Neural cell (in vitro differentiated cells): ENCODE measurements around the gene CCDC86.

Experiments used
- CTCF ChIP-seq: fragments of 450-650 bp; IDR thresholded peaks from 2 replicates; pipeline ENCODE4 v1.5.1; 2014; ENCODE audit warnings: antibody characterized with exemption, mild to moderate bottlenecking, moderate library complexity; ENCODE audit not compliant: poor library complexity, severe bottlenecking
- EP300 ChIP-seq: fragments of 450-650 bp; conservative IDR thresholded peaks from 2 replicates; pipeline ENCODE4 v1.6.1; 2014; ENCODE audit warnings: antibody characterized with exemption, mild to moderate bottlenecking, moderate library complexity; ENCODE audit not compliant: poor library complexity, severe bottlenecking
- EZH2 ChIP-seq: fragments of 200-600, 300-800 bp; shearing (Covaris generic), sonication (generic); IDR thresholded peaks from 2 replicates; pipeline ENCODE4 v1.6.1; 2014; ENCODE audit warnings: antibody characterized with exemption, low read length, borderline replicate concordance, mild to moderate bottlenecking; ENCODE audit not compliant: insufficient read depth, poor library complexity, severe bottlenecking
- MXI1 ChIP-seq: fragments of 450-650 bp; conservative IDR thresholded peaks from 2 replicates; pipeline ENCODE4 v1.6.1; 2014; ENCODE audit warnings: antibody characterized with exemption, mild to moderate bottlenecking; ENCODE audit not compliant: poor library complexity, severe bottlenecking
- POLR2AphosphoS5 ChIP-seq: IDR thresholded peaks from 2 replicates; pipeline ENCODE4 v1.6.1; 2012
- RAD21 ChIP-seq: fragments of 450-650 bp; conservative IDR thresholded peaks from 2 replicates; pipeline ENCODE4 v1.6.1; 2014; ENCODE audit warnings: antibody characterized with exemption, mild to moderate bottlenecking, moderate library complexity
- REST ChIP-seq: IDR thresholded peaks from 2 replicates; pipeline ENCODE4 v1.6.1; 2012; ENCODE audit warnings: borderline replicate concordance
- SMC3 ChIP-seq: fragments of 450-650 bp; conservative IDR thresholded peaks from 2 replicates; pipeline ENCODE4 v1.6.1; 2014; ENCODE audit warnings: antibody characterized with exemption, mild to moderate bottlenecking, moderate library complexity; ENCODE audit not compliant: poor library complexity
- TAF1 ChIP-seq: IDR thresholded peaks from 2 replicates; pipeline ENCODE4 v1.6.1; 2012; ENCODE audit warnings: low read depth

GRCh38 chr11:60869451-60869825, 27.5 kb downstream of the CCDC86 start:
- TF ChIP-seq EZH2 (no peak), EP300 (no peak), CTCF (no peak), REST (no peak), TAF1 (no peak), RAD21 (no peak), POLR2AphosphoS5 (no peak), SMC3 (no peak), MXI1 (no peak)
